Measurements from ENCODE around the gene ARID3A. TPM values are rescaled to one million over a fixed set of nuclear protein-coding genes. Genes with fewer than 3 reads are reported as not detected.

ARID3A gene
- total and polyA plus RNA-seq, 2 donors (not counting 3 experiments of a cell fraction or from before 2014, with no cell fraction given), result 5.4 to 13.2 TPM

DNA sequence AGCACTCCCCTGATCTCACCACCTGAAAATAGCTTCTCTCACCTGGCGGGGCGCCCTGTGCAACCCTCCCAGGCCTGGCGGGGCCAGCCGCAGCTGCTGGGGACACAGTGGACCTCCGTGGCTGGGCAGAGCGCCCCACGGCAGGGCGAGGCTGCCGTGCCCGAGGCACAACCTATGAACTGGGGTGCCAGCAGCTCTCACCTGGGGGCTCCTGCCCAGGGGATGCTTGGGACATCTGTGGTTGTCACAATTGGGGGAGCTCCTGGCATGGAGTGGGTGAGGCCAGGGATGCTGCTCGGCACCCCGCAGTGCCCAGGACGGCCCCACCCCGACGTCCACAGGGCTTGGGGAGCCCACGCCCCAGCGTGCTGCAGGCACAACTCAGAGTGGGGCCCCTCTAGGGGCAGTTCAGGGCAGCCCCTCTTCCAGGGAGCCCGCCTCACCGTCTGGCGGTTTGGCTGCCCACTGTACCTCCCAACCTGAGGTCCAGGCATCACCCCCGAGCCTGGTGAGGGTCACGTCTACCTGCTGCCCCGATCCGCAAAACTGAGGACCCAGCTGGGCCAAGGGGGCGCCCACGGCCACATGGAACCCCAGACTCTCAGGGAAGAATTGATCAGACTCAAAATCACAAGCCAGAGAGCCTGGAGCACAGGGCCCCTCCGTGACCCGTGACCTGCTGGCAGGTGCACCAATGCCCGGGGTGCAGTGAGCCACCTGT lies 89.4 kb downstream of the ARID3A start:
- dilution Hi-C loops (cut with MboI; ENCODE audit: extremely low pct_ligation_motif_present, low sequenced_read_pairs), result no loop called here
- Histone ChIP-seq H3K27ac (ENCODE audit: insufficient read depth, low read depth, low read length) (no peak overlapping the region), H3K4me3 (replicated peaks in 1 of 3; ENCODE audit: insufficient read depth in 1 of 3, low read depth in 1 of 3, low read length in 3 of 3) (no peak overlapping the region), H3K9me1 (replicated peaks; ENCODE audit: control insufficient read depth, extremely low read depth, insufficient read depth, low read length) (no peaks in the 10 kb centered on the region), H4K20me1 (replicated peaks; ENCODE audit: control insufficient read depth, extremely low read depth, insufficient read depth, low read length) (no peaks in the 10 kb centered on the region), H3K9ac (replicated peaks; ENCODE audit: extremely low read depth, insufficient read depth, low read length) (no peak overlapping the region), H3K4me2 (ENCODE audit: insufficient read depth, low read length) (no peak overlapping the region), H2AFZ (ENCODE audit: low read depth, low read length) (no peak overlapping the region), H3K27me3 (ENCODE audit: control insufficient read depth in 2 of 2, insufficient read depth in 2 of 2, low read length in 2 of 2) (no peaks in the 10 kb centered on the region), H3K9me3 (replicated peaks; ENCODE audit: control insufficient read depth, insufficient read depth, low read length) (no peaks in the 10 kb centered on the region), H3K4me1 (ENCODE audit: control insufficient read depth, extremely low read depth, insufficient read depth, low read length) (peaks cover 39% of the 10 kb centered on the region), H3K36me3 (ENCODE audit: control insufficient read depth in 2 of 2, extremely low read depth in 1 of 2, insufficient read depth in 2 of 2, low read length in 2 of 2) (peaks cover 5 to 20% of the 10 kb centered on the region in 2 experiments), H3K79me2 (ENCODE audit: control insufficient read depth, insufficient read depth, low read length) (peaks cover 71% of the 10 kb centered on the region)
- CTCF ChIA-PET, result no interaction called here
- intact Hi-C loops (cut with micrococcal nuclease), result no loop called here
- no peak for DNase-seq (ENCODE audit: low read depth, low spot score)
- no peak for TF ChIP-seq MAX (IDR thresholded peaks at IDR 0.05; ENCODE audit: insufficient read depth, insufficient read length)
- no TSS peak for BruUV-seq (replicated peaks)
- POLR2A ChIA-PET, result no interaction called here
- no peak for FAIRE-seq

DNA sequence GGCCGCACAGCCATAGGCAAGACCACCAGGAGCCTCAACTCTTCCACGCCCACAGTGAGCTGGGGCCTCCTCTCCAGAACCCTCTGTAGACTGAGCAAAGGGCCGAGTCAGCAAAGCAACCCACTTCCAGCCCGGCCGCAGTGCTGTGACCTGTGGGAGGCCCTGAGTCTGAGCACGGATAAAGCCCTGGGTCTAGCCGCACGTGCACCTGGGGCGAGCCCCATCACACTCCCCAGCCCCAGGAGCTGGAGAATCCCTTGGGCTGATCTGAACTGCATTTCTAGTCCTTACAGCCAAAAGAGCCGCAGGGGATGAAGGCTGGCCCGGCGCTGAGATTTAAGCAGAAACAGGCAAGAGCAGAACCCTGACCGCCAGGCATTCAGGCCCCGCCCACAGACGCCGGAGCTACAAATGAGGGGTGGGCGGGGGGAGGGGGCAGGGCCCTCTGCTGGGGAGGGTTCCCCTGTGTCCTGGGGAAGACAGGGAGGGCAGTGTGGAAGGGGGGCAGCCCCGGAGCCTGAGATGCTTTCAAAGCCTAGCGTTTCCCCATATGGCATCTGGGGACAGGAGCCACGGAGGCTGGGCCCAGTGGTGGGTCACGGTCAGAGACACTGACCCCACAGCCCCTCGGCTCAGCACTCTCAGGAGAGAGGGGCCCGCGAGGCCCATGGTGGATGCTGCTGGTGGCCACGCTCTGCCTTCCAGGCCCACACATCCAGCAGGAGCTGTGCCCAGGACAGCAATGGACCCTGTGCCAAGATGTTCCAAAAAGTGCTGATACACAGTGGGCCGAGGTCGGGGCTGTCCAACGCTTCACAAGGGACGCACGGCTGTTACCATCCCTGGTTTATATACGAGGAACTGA lies 90.2 kb downstream of the ARID3A start:
- POLR2A ChIA-PET, result interaction anchor here (0.9 to 1.2 kb wide), 2 partner anchors 9 to 11 kb away, joined by 3 to 4 read pairs; no protein-coding TSS in a partner anchor
- H3K27ac ChIP-seq (ENCODE audit: insufficient read depth, low read depth, low read length), result peak overlapping the region; percentile 43
- no peak for FAIRE-seq

More for the DNA sequence above, 90.2 kb downstream of the ARID3A start:
- Histone ChIP-seq H3K4me2 (ENCODE audit: insufficient read depth, low read length) (no peak overlapping the region), H3K36me3 (ENCODE audit: control insufficient read depth in 2 of 2, extremely low read depth in 1 of 2, insufficient read depth in 2 of 2, low read length in 2 of 2) (peaks cover 5 to 20% of the 10 kb centered on the region in 2 experiments), H3K4me3 (replicated peaks in 1 of 3; ENCODE audit: insufficient read depth in 1 of 3, low read depth in 1 of 3, low read length in 3 of 3) (no peak overlapping the region), H3K9me3 (replicated peaks; ENCODE audit: control insufficient read depth, insufficient read depth, low read length) (no peaks in the 10 kb centered on the region), H3K4me1 (ENCODE audit: control insufficient read depth, extremely low read depth, insufficient read depth, low read length) (peaks cover 40% of the 10 kb centered on the region), H3K9ac (replicated peaks; ENCODE audit: extremely low read depth, insufficient read depth, low read length) (no peak overlapping the region), H3K79me2 (ENCODE audit: control insufficient read depth, insufficient read depth, low read length) (peaks cover 78% of the 10 kb centered on the region), H2AFZ (ENCODE audit: low read depth, low read length) (no peak overlapping the region), H3K9me1 (replicated peaks; ENCODE audit: control insufficient read depth, extremely low read depth, insufficient read depth, low read length) (no peaks in the 10 kb centered on the region), H3K27me3 (ENCODE audit: control insufficient read depth in 2 of 2, insufficient read depth in 2 of 2, low read length in 2 of 2) (no peaks in the 10 kb centered on the region), H4K20me1 (replicated peaks; ENCODE audit: control insufficient read depth, extremely low read depth, insufficient read depth, low read length) (no peaks in the 10 kb centered on the region)
- CTCF ChIA-PET, result interaction anchor here (1.4 kb wide), 1 partner anchor 32 kb away, joined by 5 read pairs; the partner anchor contains the start of gene WDR18
- BruUV-seq (replicated peaks), result no TSS peak
- dilution Hi-C loops (cut with MboI; ENCODE audit: extremely low pct_ligation_motif_present, low sequenced_read_pairs), result no loop called here
- no peak for TF ChIP-seq CTCF (IDR thresholded peaks at IDR 0.05; ENCODE audit: extremely low read depth in 1 of 2, insufficient read depth in 1 of 2, low read depth in 1 of 2, low read length in 2 of 2)
- no peak for TF ChIP-seq POLR2AphosphoS5 (IDR thresholded peaks at IDR 0.05; ENCODE audit: insufficient read depth, low read depth, low read length)
- no peak for TF ChIP-seq JUN (IDR thresholded peaks at IDR 0.05; ENCODE audit: borderline replicate concordance, insufficient read depth, insufficient read length, low read depth)
- no peak for TF ChIP-seq MYC (IDR thresholded peaks at IDR 0.05; ENCODE audit: low read depth, low read length)
- no peak for TF ChIP-seq GATA2 (IDR thresholded peaks at IDR 0.05; ENCODE audit: insufficient read depth, insufficient read length, low read depth, low read length)
- no peak for TF ChIP-seq POLR2A (IDR thresholded peaks at IDR 0.05; ENCODE audit: low read depth, low read length)
- no peak for TF ChIP-seq FOS (IDR thresholded peaks at IDR 0.05; ENCODE audit: borderline replicate concordance, insufficient read depth, low read length)
- TF ChIP-seq EZH2 (IDR thresholded peaks at IDR 0.05; ENCODE audit: borderline replicate concordance, low read depth, low read length, severe bottlenecking), result no peak
- no peak for TF ChIP-seq MAX (IDR thresholded peaks at IDR 0.05; ENCODE audit: insufficient read depth, insufficient read length)
- no peak for DNase-seq (ENCODE audit: low read depth, low spot score)
- intact Hi-C loops (cut with micrococcal nuclease), result no loop called here
